ENCODE data around the gene OBI1.
A peak's percentile ranks its signal among the peaks of the same experiment; 100 is the strongest.
"Not testable (repeated sequence)": the region's sequence is repeated elsewhere in the genome, so short reads cannot be mapped to it uniquely, and the experiment has no call there.

OBI1 gene

GRCh38 chr13:78649997-78650716 is 8.8 kb downstream of the OBI1 start:
- DNase-seq (ENCODE audit: low spot score), result no peak

GRCh38 chr13:78647109-78647678 is 11.8 kb downstream of the OBI1 start:
- not testable (repeated sequence) for DNase-seq (ENCODE audit: low spot score)

- no peak for DNase-seq (ENCODE audit: low spot score)
Observed at GRCh38 chr13:78638216-78638615, 20.7 kb downstream of the OBI1 start.

GRCh38 chr13:78636495-78636894 is 22.5 kb downstream of the OBI1 start:
- DNase-seq (ENCODE audit: low spot score), result no peak

- DNase-seq (ENCODE audit: low spot score), result no peak
Observed at GRCh38 chr13:78632996-78633395, 26.0 kb downstream of the OBI1 start.

GRCh38 chr13:78631077-78631476 is 27.9 kb downstream of the OBI1 start:
- no peak for DNase-seq (ENCODE audit: low spot score)

GRCh38 chr13:78630511-78630910 is 28.4 kb downstream of the OBI1 start:
- no peak for DNase-seq (ENCODE audit: low spot score)

- no peak for DNase-seq (ENCODE audit: low spot score)
Observed at GRCh38 chr13:78625384-78625783, 33.6 kb downstream of the OBI1 start.

- DNase-seq (ENCODE audit: low spot score), result no peak
Observed at GRCh38 chr13:78623132-78623531, 35.8 kb downstream of the OBI1 start.

GRCh38 chr13:78620936-78621470 is 38.0 kb downstream of the OBI1 start:
- no peak for DNase-seq (ENCODE audit: low spot score)

- DNase-seq (ENCODE audit: low spot score), result no peak
Observed at GRCh38 chr13:78618411-78618810, 40.5 kb downstream of the OBI1 start.

- no peak for DNase-seq (ENCODE audit: low spot score)
Observed at GRCh38 chr13:78611040-78611439, 47.9 kb downstream of the OBI1 start.

- DNase-seq (ENCODE audit: low spot score), result no peak
Observed at GRCh38 chr13:78610381-78610883, 48.5 kb downstream of the OBI1 start.

- DNase-seq (ENCODE audit: low spot score), result no peak
Observed at GRCh38 chr13:78609464-78610205, 49.3 kb downstream of the OBI1 start.

- peak; percentile 68 for DNase-seq (ENCODE audit: low spot score)
Observed at GRCh38 chr13:78608688-78609463, 50.1 kb downstream of the OBI1 start.

- no peak for DNase-seq (ENCODE audit: low spot score)
Observed at GRCh38 chr13:78608252-78608687, 50.7 kb downstream of the OBI1 start.

GRCh38 chr13:78607409-78608251 is 51.3 kb downstream of the OBI1 start:
- no peak for DNase-seq (ENCODE audit: low spot score)

- no peak for DNase-seq (ENCODE audit: low spot score)
Observed at GRCh38 chr13:78606471-78607408, 52.2 kb downstream of the OBI1 start.

GRCh38 chr13:78604782-78605611 is 54.0 kb downstream of the OBI1 start:
- DNase-seq (ENCODE audit: low spot score), result no peak

Data from left forelimb (tissue), 1 donor.